ENCODE data around the gene E2F1. TPM values are rescaled to one million over a fixed set of nuclear protein-coding genes. Genes with fewer than 3 reads are reported as not detected.
A peak's percentile ranks its signal among the peaks of the same experiment; 100 is the strongest.

Gene E2F1
- total RNA-seq (2014; rRNA removed; shearing (Covaris generic)): 20.7 and 23.9 TPM in 2 replicates

GRCh38 chr20:33686100-33686983 lies at the start of gene E2F1:
TSS of gene E2F1 (minus strand) at chr20:33686385. CDS start at chr20:33686264, 121 bp downstream.
- DNase-seq (ENCODE audit: low read depth): peak; percentile 98

- peak; percentile 9 for DNase-seq (ENCODE audit: low read depth)
These were observed 47.7 kb upstream of the E2F1 start for GRCh38 chr20:33733654-33734576.

GRCh38 chr20:33732166-33732970 lies 46.2 kb upstream of the E2F1 start:
- no peak for DNase-seq (ENCODE audit: low read depth)

GRCh38 chr20:33731693-33732165 lies 45.5 kb upstream of the E2F1 start, which contains the start of gene ZNF341:
TSS of gene ZNF341 (plus strand) at chr20:33731996. CDS start at chr20:33732022, 26 bp downstream.
- peak; percentile 90 for DNase-seq (ENCODE audit: low read depth)

GRCh38 chr20:33730946-33731692 lies 44.9 kb upstream of the E2F1 start:
- DNase-seq (ENCODE audit: low read depth): no peak

- no peak for DNase-seq (ENCODE audit: low read depth)
These were observed 42.9 kb upstream of the E2F1 start for GRCh38 chr20:33729101-33729500.

- DNase-seq (ENCODE audit: low read depth): no peak
These were observed 42.3 kb upstream of the E2F1 start for GRCh38 chr20:33728463-33728862.

- DNase-seq (ENCODE audit: low read depth): no peak
These were observed 41.6 kb upstream of the E2F1 start for GRCh38 chr20:33727806-33728205.

GRCh38 chr20:33727115-33727479 lies 40.9 kb upstream of the E2F1 start:
- no peak for DNase-seq (ENCODE audit: low read depth)

GRCh38 chr20:33725607-33726264 lies 39.6 kb upstream of the E2F1 start:
- DNase-seq (ENCODE audit: low read depth): no peak

DNA sequence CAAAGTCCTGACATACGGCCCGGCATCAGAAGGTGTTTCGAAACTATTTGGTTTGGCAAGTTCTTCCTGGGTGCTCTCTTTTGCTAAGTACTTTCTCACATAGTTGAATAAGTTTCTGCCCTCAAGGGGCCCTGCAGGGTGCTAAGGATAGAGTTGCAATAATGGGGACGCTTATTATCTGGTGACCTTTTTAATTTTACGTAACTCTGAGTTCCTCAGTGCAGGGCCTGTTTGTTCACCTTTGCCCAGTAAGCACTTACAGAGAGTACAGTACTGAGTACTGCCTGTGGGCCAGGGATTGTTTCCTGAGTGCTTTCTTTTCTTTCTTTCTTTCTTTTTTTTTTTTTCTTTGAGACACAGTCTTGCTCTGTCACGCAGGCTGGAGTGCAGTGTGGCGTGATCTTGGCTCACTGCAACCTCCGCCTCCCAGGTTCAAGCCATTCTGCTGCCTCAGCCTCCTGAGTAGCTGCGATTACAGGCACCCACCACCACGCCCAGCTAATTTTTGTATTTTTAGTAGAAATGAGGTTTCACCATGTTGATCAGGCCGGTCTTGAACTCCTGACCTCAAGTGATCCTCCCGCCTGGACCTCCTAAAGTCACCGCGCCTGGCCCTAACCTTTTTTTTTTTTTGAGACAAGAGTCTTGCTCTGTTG lies 38.4 kb upstream of the E2F1 start:
- DNase-seq (ENCODE audit: low read depth): no peak

- DNase-seq (ENCODE audit: low read depth): no peak
These were observed 35.4 kb upstream of the E2F1 start for GRCh38 chr20:33721391-33722140.

DNA sequence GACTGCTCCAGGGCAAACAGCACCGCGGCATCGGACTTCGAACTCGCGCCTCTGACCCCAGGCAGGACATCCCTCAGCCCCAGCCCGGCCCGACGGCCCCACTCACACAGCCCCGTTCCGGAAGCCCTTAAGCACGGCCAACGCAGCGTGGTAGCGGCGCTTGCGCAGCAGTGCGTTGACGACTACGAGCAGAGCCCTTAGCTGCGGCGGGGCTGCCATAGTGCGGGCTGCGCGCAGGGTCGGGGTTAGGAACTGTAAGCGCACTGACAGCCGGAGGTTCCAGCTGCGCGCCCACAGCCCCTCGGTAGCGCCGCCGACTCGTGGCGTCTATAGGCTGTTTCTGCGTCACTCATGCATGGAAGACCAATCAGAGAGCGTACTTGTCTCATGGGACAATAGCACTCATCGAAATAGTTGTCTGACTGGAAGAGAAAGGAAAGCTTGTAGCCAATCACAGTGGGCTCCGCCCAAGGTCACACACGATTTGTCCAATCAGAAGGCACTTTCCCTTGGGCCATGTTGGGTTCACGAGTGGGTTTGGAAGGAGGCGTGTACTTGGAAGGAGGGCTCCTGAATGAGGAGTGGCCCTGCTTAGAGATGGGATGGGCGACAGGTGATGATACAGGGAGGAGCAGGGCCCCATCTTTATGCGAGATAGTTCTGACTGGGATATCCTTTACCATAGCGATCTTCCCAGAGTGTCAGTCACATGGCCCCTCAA lies 34.0 kb upstream of the E2F1 start, which contains the start of gene PXMP4:
TSS of gene PXMP4 (minus strand) at position 322 of the 721 bp plus-strand sequence. CDS start at position 219, 103 bp downstream.
- peak; percentile 92 for DNase-seq (ENCODE audit: low read depth)

DNA sequence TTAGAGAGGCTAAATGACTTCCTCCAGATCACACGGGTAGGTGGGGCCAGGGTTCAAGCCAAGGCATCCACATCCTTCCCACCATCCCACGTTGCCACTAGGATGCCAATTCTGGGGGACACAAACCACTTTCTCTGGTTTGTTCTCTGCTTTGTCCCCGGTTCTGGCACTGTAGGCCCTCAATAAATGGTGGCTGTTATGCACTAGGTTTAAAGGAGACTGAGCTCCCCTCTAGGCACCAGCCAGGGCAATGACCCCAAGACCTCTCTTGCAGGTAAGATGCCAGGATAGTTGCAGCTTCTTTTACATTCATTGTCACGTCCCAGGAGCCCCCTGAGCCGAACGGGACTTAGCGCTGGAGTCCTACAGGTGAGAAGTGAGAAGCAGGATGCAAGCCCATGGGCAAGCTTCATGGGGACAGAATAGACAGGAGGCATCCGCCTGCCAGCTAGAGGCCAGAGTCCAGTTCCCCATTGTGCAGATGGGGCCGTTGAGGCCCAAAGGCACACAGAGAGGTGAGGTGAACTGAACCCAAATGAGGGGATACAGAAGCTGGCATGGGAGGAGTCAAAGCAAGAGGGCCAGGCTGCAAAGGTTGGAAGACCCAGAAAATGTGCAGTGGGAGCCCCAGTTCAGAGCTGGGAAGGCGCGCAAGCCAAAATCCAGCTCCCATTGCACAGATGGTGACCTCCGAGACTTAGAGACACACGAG lies 33.2 kb upstream of the E2F1 start:
- peak; percentile 10 for DNase-seq (ENCODE audit: low read depth)

DNA sequence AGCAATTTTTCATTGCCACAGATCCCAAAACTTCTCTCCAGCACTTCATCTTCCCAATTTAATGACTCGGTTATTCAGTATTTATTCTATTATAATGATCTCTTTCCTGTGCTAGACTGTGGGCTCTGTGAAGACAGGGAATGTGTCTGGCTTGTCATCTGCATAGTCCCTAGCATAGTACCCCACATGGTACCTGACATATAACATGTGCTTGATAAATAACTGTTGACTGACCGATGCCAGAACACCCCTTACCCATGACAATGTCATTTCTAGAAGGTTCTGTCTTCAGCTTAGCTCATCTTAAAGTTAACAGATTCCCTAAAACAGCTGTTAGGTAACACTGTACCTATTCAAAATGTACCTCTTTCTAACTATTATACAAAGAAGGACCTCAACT lies 30.3 kb upstream of the E2F1 start:
- no peak for DNase-seq (ENCODE audit: low read depth)

DNA sequence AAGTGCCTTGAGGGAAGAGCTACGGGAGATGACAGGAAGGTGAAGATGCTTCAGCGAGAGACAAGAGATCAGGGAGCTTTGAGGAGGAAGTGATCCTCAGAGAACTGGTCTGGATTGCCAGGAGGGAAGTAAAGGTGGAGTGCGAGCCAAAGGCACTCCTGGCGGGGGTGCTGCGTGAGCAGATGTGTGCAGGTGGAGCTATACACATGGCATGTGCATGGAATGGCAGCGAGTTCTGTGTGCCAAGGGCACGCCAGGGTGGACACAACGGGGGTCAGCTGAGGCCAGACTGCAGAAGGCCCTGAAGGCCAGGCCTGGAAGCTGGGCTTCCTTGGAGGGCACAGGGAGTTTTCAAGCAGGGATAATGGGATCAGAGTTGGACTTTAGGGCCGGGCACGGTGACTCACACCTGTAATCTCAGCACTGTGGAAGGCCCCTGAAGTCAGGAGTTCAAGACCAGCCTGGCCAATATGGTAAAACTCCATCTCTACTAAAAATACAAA lies 27.7 kb upstream of the E2F1 start:
- DNase-seq (ENCODE audit: low read depth): no peak

- no peak for DNase-seq (ENCODE audit: low read depth)
These were observed 25.2 kb upstream of the E2F1 start for GRCh38 chr20:33711446-33711738.

Measured in Daoy (cell line).